GM23338 (cell line): Measurements from ENCODE around the gene SPHKAP. TPM values are rescaled to one million over a fixed set of nuclear protein-coding genes. Genes with fewer than 3 reads are reported as not detected.

Source experiments
- ATAC-seq: fragments of 200-7000 bp; cut with Tn5 transposase; 3 replicates; pipeline ENCODE4 v1.9.1; 2020
- DNase-seq: peaks from one replicate; pipeline ENCODE4 v3.0.0-alpha.2; 2015; ENCODE audit warnings: low spot score
- H2AFZ ChIP-seq: fragments of 200-600 bp; sonication (generic); 2 replicates; pipeline ENCODE4 v1.8.0; 2016; ENCODE audit warnings: antibody characterized with exemption, mild to moderate bottlenecking, moderate library complexity
- H3F3A ChIP-seq: fragments of 200-600 bp; sonication (generic); replicated peaks from 2 replicates; pipeline ENCODE4 v1.8.0; 2017; ENCODE audit warnings: antibody characterized with exemption, mixed run types, low read depth
- H3K27ac ChIP-seq: fragments of 200-600 bp; sonication (generic); 2 replicates; pipeline ENCODE4 v1.6.1; 2016; ENCODE audit warnings: low read depth
- H3K27me3 ChIP-seq: fragments of 200-600 bp; sonication (generic); 2 replicates; pipeline ENCODE4 v1.8.0; 2016; ENCODE audit warnings: mild to moderate bottlenecking, mixed run types, moderate library complexity; ENCODE audit not compliant: insufficient read depth
- H3K36me3 ChIP-seq: fragments of 200-600 bp; sonication (generic); 2 replicates; pipeline ENCODE4 v1.8.0; 2016; ENCODE audit warnings: mild to moderate bottlenecking; ENCODE audit not compliant: insufficient read depth
- H3K4me1 ChIP-seq: fragments of 200-600 bp; sonication (generic); 2 replicates; pipeline ENCODE4 v1.8.0; 2016; ENCODE audit warnings: mild to moderate bottlenecking, moderate library complexity; ENCODE audit not compliant: insufficient read depth
- H3K4me2 ChIP-seq: fragments of 200-600 bp; sonication (generic); 2 replicates; pipeline ENCODE4 v1.7.1; 2017; ENCODE audit warnings: mixed run types
- H3K4me3 ChIP-seq: fragments of 200-600 bp; sonication (generic); 2 replicates; pipeline ENCODE4 v1.6.1; 2016; ENCODE audit warnings: mixed run types
- H3K79me2 ChIP-seq: fragments of 200-600 bp; sonication (generic); replicated peaks from 2 replicates; pipeline ENCODE4 v1.8.0; 2017; ENCODE audit warnings: mild to moderate bottlenecking; ENCODE audit not compliant: insufficient read depth
- H3K9me2 ChIP-seq: fragments of 200-600 bp; sonication (generic); 2 replicates; pipeline ENCODE4 v1.8.0; 2017; ENCODE audit not compliant: insufficient read depth
- H4K20me1 ChIP-seq: fragments of 200-600 bp; sonication (generic); replicated peaks from 2 replicates; pipeline ENCODE4 v1.8.0; 2017; ENCODE audit warnings: mild to moderate bottlenecking; ENCODE audit not compliant: insufficient read depth
- H3K27ac Mint-ChIP-seq: 2 replicates; pipeline ENCODE4 v1.8.0; 2020; ENCODE audit warnings: inconsistent platforms, mild to moderate bottlenecking, moderate library complexity, mixed read lengths
- H3K27me3 Mint-ChIP-seq: 3 replicates; pipeline ENCODE4 v1.8.0; 2022; ENCODE audit warnings: low read depth, mild to moderate bottlenecking, moderate library complexity, mixed read lengths, inconsistent platforms; ENCODE audit not compliant: insufficient read depth, poor library complexity
- H3K36me3 Mint-ChIP-seq: 3 replicates; pipeline ENCODE4 v1.8.0; 2021; ENCODE audit warnings: low read depth, mild to moderate bottlenecking, inconsistent platforms, moderate library complexity, mixed read lengths
- H3K4me1 Mint-ChIP-seq: 3 replicates; pipeline ENCODE4 v1.8.0; 2020; ENCODE audit warnings: mild to moderate bottlenecking, inconsistent platforms, mixed read lengths
- H3K4me3 Mint-ChIP-seq: 3 replicates; pipeline ENCODE4 v1.8.0; 2021; ENCODE audit warnings: moderate library complexity, mild to moderate bottlenecking, inconsistent platforms, mixed read lengths
- H3K9me3 Mint-ChIP-seq: 3 replicates; pipeline ENCODE4 v1.8.0; 2020; ENCODE audit warnings: moderate library complexity, mild to moderate bottlenecking, inconsistent platforms, mixed read lengths
- CREB1 ChIP-seq: fragments of 250-450 bp; sonication (Bioruptor Pico); IDR thresholded peaks from 2 replicates; pipeline ENCODE4 v1.5.0; 2020; ENCODE audit warnings: low read depth, mild to moderate bottlenecking, moderate library complexity
- EZH2 ChIP-seq: fragments of 200-600 bp; sonication (generic); IDR thresholded peaks from one replicate; pipeline ENCODE4 v1.8.0; 2017; ENCODE audit warnings: antibody characterized with exemption, mild to moderate bottlenecking, low read depth; ENCODE audit not compliant: unreplicated experiment
- JUNB ChIP-seq: IDR thresholded peaks from one replicate; pipeline ENCODE4 v1.6.1; 2016; ENCODE audit warnings: antibody characterized with exemption; ENCODE audit not compliant: unreplicated experiment
- NANOG ChIP-seq: IDR thresholded peaks from 2 replicates; pipeline ENCODE4 v1.6.1; 2016; ENCODE audit warnings: antibody characterized with exemption, borderline replicate concordance
- POLR2AphosphoS5 ChIP-seq: IDR thresholded peaks from 2 replicates; pipeline ENCODE4 v1.6.1; 2016; ENCODE audit warnings: antibody characterized with exemption, low read depth
- STAT1 ChIP-seq: IDR thresholded peaks from one replicate; pipeline ENCODE4 v1.6.1; 2016; ENCODE audit warnings: antibody characterized with exemption; ENCODE audit not compliant: unreplicated experiment
- ZNF114 ChIP-seq: fragments of 250-450 bp; sonication (Bioruptor Pico); IDR thresholded peaks from 2 replicates; pipeline ENCODE4 v1.5.0; 2020; ENCODE audit warnings: mild to moderate bottlenecking, moderate library complexity
- ZNF331 ChIP-seq: fragments of 250-450 bp; sonication (Bioruptor Pico); IDR thresholded peaks from 2 replicates; pipeline ENCODE4 v1.5.0; 2020; ENCODE audit warnings: low read depth, mild to moderate bottlenecking, moderate library complexity
- polyA plus RNA-seq: library from polyadenylated mRNA; unstranded; fragments of >200 nt; fragmentation: Nextera tagmentation; extraction: Ambion mirVana; gene quantifications from 2 replicates; pipeline ENCODE4 v1.2.1, GENCODE V29; 2016
- total RNA-seq: library from RNA; depleted of rRNA; stranded (reverse); fragments of >200 nt; shearing (Covaris generic); gene quantifications from 2 replicates; pipeline ENCODE4 v1.2.3, GENCODE V29; 2014
- TF ChIP-seq, protein P1 (sequence below): IDR thresholded peaks from 2 replicates; pipeline ENCODE4 v1.6.1; 2016; ENCODE audit warnings: antibody characterized with exemption
- TF ChIP-seq, protein P2 (sequence below), 2 experiments: fragments of 200-600 bp in 1 of 2; sonication (generic) in 1 of 2; conservative IDR thresholded peaks; 2 replicates each; pipeline versions ENCODE4 v1.5.1 to v1.6.1; 2016 to 2017; ENCODE audit warnings: antibody characterized with exemption in 2 of 2, low read depth in 2 of 2, mild to moderate bottlenecking in 2 of 2, moderate library complexity in 1 of 2
- TF ChIP-seq, protein P3 (sequence below): IDR thresholded peaks from one replicate; pipeline ENCODE4 v1.6.1; 2018; ENCODE audit warnings: antibody characterized with exemption; ENCODE audit not compliant: unreplicated experiment

SPHKAP gene
- total and polyA plus RNA-seq, 2 experiments from 2014 or later, result 0.10 TPM; not detected in 1

DNA sequence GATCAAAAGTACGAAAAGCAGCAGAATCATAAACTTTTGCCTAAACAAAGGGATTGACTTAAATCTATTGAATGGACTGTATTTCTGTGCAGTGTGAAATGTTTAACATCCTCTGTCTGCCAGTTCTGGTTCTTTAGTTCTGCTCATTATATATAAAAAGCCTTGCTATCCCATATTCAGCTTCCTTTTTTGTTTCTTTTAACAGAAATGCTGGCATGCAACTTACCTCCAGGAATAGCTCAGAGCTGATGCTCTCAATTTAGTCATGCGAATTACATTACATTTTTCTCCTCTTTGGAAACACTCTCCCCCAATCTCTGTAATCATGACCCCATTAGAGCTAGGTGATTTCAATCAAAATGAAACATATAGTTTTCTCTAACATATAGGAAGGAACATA is 73.6 kb downstream of the SPHKAP start (continued):
- TF ChIP-seq, protein P1, sequence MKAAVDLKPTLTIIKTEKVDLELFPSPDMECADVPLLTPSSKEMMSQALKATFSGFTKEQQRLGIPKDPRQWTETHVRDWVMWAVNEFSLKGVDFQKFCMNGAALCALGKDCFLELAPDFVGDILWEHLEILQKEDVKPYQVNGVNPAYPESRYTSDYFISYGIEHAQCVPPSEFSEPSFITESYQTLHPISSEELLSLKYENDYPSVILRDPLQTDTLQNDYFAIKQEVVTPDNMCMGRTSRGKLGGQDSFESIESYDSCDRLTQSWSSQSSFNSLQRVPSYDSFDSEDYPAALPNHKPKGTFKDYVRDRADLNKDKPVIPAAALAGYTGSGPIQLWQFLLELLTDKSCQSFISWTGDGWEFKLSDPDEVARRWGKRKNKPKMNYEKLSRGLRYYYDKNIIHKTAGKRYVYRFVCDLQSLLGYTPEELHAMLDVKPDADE, result no peak

DNA sequence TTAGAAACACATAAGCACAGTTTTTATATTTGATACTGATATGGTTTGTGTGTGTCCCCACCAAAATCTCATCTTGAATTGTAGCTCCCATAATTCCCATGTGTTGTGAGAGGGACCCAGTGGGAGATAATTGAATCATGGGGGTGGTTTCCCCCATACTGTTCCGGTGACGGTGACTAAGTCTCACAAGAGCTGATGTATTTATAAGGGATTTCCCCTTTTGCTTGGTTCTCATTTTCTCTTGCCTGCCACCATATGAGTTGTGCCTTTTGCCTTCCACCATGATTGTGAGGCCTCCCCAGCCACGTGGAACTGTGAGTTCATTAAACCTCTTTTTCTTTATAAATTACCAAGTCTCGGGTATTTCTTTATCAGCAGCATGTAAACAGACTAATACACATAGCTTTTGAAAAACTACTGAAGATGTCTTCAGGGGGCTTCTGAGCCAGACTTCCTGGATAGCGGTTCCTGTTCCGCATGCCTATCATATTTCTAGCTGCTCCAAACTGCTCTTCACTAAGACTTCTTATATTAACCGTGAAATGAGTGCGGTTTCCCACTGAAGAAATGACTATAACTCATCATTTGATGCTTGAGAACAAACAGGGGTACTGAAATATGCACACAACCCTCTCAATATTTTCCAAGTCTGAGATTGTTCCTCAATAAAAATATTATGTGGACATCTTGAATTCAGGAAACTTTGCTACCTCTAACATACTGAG is 75.8 kb downstream of the SPHKAP start:
- H3K36me3 ChIP-seq, result no peaks in the 10 kb centered on the region
- H3K4me3 ChIP-seq, result no peak overlapping the region
- no peak overlapping the region for H2AFZ ChIP-seq
- Mint-ChIP-seq H3K36me3 (no peaks in the 10 kb centered on the region), H3K4me1 (peaks cover 4% of the 10 kb centered on the region; the same call in 2 of the 3 replicates), H3K27ac (no peak overlapping the region), H3K9me3 (no peaks in the 10 kb centered on the region), H3K4me3 (no peak overlapping the region), H3K27me3 (no peaks in the 10 kb centered on the region)
- DNase-seq (no peak), ATAC-seq (no peak)
- no peak overlapping the region for H3K4me2 ChIP-seq
- H3F3A ChIP-seq, result no peaks in the 10 kb centered on the region
- no peaks in the 10 kb centered on the region for H4K20me1 ChIP-seq
- no peaks in the 10 kb centered on the region for H3K79me2 ChIP-seq
- H3K27ac ChIP-seq, result no peak overlapping the region
- H3K27me3 ChIP-seq, result no peaks in the 10 kb centered on the region
- no peaks in the 10 kb centered on the region for H3K9me2 ChIP-seq
- no peaks in the 10 kb centered on the region; the same call in 1 of the 2 replicates for H3K4me1 ChIP-seq
- TF ChIP-seq NANOG (no peak), POLR2AphosphoS5 (no peak), JUNB (no peak)
- TF ChIP-seq, protein P2, sequence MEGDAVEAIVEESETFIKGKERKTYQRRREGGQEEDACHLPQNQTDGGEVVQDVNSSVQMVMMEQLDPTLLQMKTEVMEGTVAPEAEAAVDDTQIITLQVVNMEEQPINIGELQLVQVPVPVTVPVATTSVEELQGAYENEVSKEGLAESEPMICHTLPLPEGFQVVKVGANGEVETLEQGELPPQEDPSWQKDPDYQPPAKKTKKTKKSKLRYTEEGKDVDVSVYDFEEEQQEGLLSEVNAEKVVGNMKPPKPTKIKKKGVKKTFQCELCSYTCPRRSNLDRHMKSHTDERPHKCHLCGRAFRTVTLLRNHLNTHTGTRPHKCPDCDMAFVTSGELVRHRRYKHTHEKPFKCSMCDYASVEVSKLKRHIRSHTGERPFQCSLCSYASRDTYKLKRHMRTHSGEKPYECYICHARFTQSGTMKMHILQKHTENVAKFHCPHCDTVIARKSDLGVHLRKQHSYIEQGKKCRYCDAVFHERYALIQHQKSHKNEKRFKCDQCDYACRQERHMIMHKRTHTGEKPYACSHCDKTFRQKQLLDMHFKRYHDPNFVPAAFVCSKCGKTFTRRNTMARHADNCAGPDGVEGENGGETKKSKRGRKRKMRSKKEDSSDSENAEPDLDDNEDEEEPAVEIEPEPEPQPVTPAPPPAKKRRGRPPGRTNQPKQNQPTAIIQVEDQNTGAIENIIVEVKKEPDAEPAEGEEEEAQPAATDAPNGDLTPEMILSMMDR (conservative IDR thresholded peaks at IDR 0.05; ENCODE audit: low read depth in 2 of 2), result no peak

DNA sequence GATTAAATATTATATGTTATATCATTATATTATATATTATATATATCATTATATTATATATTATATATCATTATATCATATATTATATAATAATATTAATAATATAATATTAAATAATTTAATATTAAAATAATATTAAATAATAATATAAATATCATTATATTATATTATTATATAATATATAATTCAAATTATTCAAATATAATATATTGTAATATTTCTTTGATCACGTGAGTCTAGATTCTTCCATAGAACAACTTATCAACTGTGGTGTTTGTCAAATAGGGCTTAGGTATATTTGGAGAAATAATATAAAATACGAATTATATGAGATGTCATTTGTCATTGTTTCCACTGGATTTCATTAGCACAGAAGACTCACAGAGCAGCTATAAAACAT is 77.3 kb downstream of the SPHKAP start:
- Mint-ChIP-seq H3K4me3 (no peak overlapping the region), H3K27ac (no peak overlapping the region), H3K27me3 (no peaks in the 10 kb centered on the region), H3K9me3 (peaks cover 11% of the 10 kb centered on the region), H3K4me1 (peaks cover 4% of the 10 kb centered on the region; the same call in 2 of the 3 replicates), H3K36me3 (peaks cover 4% of the 10 kb centered on the region; the same call in 2 of the 3 replicates)
- no peaks in the 10 kb centered on the region for H3K36me3 ChIP-seq
- no peak overlapping the region for H3K4me3 ChIP-seq
- H3K27ac ChIP-seq, result no peak overlapping the region
- H2AFZ ChIP-seq, result no peak overlapping the region
- no peaks in the 10 kb centered on the region for H3F3A ChIP-seq
- H3K4me1 ChIP-seq, result no peaks in the 10 kb centered on the region; the same call in 1 of the 2 replicates
- H4K20me1 ChIP-seq, result no peaks in the 10 kb centered on the region
- H3K9me2 ChIP-seq, result no peaks in the 10 kb centered on the region
- no peaks in the 10 kb centered on the region for H3K27me3 ChIP-seq
- no peaks in the 10 kb centered on the region for H3K79me2 ChIP-seq
- ATAC-seq (no peak), DNase-seq (no peak)
- H3K4me2 ChIP-seq, result no peak overlapping the region
- no peak for TF ChIP-seq EZH2
- no peak for TF ChIP-seq POLR2AphosphoS5
- no peak for TF ChIP-seq CREB1 (CRISPR knock-in tag)
- TF ChIP-seq, protein P3, sequence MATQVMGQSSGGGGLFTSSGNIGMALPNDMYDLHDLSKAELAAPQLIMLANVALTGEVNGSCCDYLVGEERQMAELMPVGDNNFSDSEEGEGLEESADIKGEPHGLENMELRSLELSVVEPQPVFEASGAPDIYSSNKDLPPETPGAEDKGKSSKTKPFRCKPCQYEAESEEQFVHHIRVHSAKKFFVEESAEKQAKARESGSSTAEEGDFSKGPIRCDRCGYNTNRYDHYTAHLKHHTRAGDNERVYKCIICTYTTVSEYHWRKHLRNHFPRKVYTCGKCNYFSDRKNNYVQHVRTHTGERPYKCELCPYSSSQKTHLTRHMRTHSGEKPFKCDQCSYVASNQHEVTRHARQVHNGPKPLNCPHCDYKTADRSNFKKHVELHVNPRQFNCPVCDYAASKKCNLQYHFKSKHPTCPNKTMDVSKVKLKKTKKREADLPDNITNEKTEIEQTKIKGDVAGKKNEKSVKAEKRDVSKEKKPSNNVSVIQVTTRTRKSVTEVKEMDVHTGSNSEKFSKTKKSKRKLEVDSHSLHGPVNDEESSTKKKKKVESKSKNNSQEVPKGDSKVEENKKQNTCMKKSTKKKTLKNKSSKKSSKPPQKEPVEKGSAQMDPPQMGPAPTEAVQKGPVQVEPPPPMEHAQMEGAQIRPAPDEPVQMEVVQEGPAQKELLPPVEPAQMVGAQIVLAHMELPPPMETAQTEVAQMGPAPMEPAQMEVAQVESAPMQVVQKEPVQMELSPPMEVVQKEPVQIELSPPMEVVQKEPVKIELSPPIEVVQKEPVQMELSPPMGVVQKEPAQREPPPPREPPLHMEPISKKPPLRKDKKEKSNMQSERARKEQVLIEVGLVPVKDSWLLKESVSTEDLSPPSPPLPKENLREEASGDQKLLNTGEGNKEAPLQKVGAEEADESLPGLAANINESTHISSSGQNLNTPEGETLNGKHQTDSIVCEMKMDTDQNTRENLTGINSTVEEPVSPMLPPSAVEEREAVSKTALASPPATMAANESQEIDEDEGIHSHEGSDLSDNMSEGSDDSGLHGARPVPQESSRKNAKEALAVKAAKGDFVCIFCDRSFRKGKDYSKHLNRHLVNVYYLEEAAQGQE, result no peak
- no peak for TF ChIP-seq NANOG
- TF ChIP-seq, protein P1, result no peak
- TF ChIP-seq JUNB, result no peak
- no peak for TF ChIP-seq ZNF331 (CRISPR knock-in tag)
- TF ChIP-seq, protein P2 (conservative IDR thresholded peaks at IDR 0.05; ENCODE audit: low read depth in 2 of 2), result no peak
- no peak for TF ChIP-seq STAT1
- no peak for TF ChIP-seq ZNF114 (CRISPR knock-in tag)
